ENCODE measurements around the gene TMEM91. TPM values are rescaled to one million over a fixed set of nuclear protein-coding genes. Genes with fewer than 3 reads are reported as not detected.

TMEM91 gene
- polyA plus RNA-seq, 1 donor (not counting 4 experiments of a cell fraction or from before 2014, with no cell fraction given), result 6.3 TPM

- Histone ChIP-seq H3K4me1 (ENCODE audit: control insufficient read depth, extremely low read depth, insufficient read depth, low read length) (peaks cover 16% of the 10 kb centered on the region), H3K4me3 (ENCODE audit: control insufficient read depth in 2 of 3, extremely low read depth in 1 of 3, insufficient read depth in 2 of 3, low read depth in 1 of 3, low read length in 3 of 3) (no peak overlapping the region), H2AFZ (ENCODE audit: control insufficient read depth, low read length) (no peak overlapping the region), H3K79me2 (ENCODE audit: control insufficient read depth, insufficient read depth, low read length) (peaks cover 3% of the 10 kb centered on the region), H3K9me1 (ENCODE audit: control insufficient read depth, extremely low read depth, insufficient read depth, low read length) (no peaks in the 10 kb centered on the region), H4K20me1 (ENCODE audit: control insufficient read depth, extremely low read depth, insufficient read depth, low read length) (no peaks in the 10 kb centered on the region), H3K9ac (ENCODE audit: control insufficient read depth, extremely low read depth, insufficient read depth, low read length) (no peak overlapping the region), H3K27me3 (ENCODE audit: control insufficient read depth, extremely low read depth, insufficient read depth, low read length) (no peaks in the 10 kb centered on the region), H3K9me3 (ENCODE audit: control insufficient read depth, low read depth, low read length) (no peaks in the 10 kb centered on the region), H3K36me3 (ENCODE audit: control insufficient read depth in 2 of 2, extremely low read depth in 1 of 2, insufficient read depth in 2 of 2, low read length in 2 of 2) (peaks cover 14 to 15% of the 10 kb centered on the region in 2 experiments), H3K27ac (ENCODE audit: control insufficient read depth, insufficient read depth, low read length) (no peak overlapping the region), H3K4me2 (ENCODE audit: control insufficient read depth, extremely low read depth, insufficient read depth, low read depth, low read length) (no peak overlapping the region)
- TF ChIP-seq EZH2 (IDR thresholded peaks at IDR 0.05; ENCODE audit: low read length) (no peak), CTCF (optimal IDR thresholded peaks at IDR 0.05 in 1 of 3, IDR thresholded peaks at IDR 0.05 in 1 of 3, conservative IDR thresholded peaks at IDR 0.05 in 1 of 3; ENCODE audit: extremely low read depth in 1 of 3, insufficient read depth in 2 of 3, low read length in 3 of 3) (peak; percentile 26 to 41 (median 38))
- FAIRE-seq (no peak), DNase-seq (ENCODE audit: low read depth, low spot score) (no peak)
- dilution Hi-C loops (cut with MboI; ENCODE audit: extremely low pct_ligation_motif_present, low sequenced_read_pairs), result no loop called here
Observed at GRCh38 chr19:41431426-41432386, 55.4 kb downstream of the TMEM91 start.

- TF ChIP-seq EZH2 (IDR thresholded peaks at IDR 0.05; ENCODE audit: low read length) (no peak), CTCF (optimal IDR thresholded peaks at IDR 0.05 in 1 of 3, IDR thresholded peaks at IDR 0.05 in 1 of 3, conservative IDR thresholded peaks at IDR 0.05 in 1 of 3; ENCODE audit: extremely low read depth in 1 of 3, insufficient read depth in 2 of 3, low read length in 3 of 3) (no peak)
- no peak overlapping the region for H3K27ac ChIP-seq (ENCODE audit: control insufficient read depth, insufficient read depth, low read length)
- no peaks in the 10 kb centered on the region for H3K27me3 ChIP-seq (ENCODE audit: control insufficient read depth, extremely low read depth, insufficient read depth, low read length)
- no peak overlapping the region for H3K4me3 ChIP-seq (ENCODE audit: control insufficient read depth in 2 of 3, extremely low read depth in 1 of 3, insufficient read depth in 2 of 3, low read depth in 1 of 3, low read length in 3 of 3)
- FAIRE-seq, result no peak
- H3K4me1 ChIP-seq (ENCODE audit: control insufficient read depth, extremely low read depth, insufficient read depth, low read length), result peaks cover 6% of the 10 kb centered on the region
- dilution Hi-C loops (cut with MboI; ENCODE audit: extremely low pct_ligation_motif_present, low sequenced_read_pairs), result no loop called here
- H3K4me2 ChIP-seq (ENCODE audit: control insufficient read depth, extremely low read depth, insufficient read depth, low read depth, low read length), result no peak overlapping the region
- DNase-seq (ENCODE audit: low read depth, low spot score), result no peak
- peaks cover 20 to 21% of the 10 kb centered on the region in 2 experiments for H3K36me3 ChIP-seq (ENCODE audit: control insufficient read depth in 2 of 2, extremely low read depth in 1 of 2, insufficient read depth in 2 of 2, low read length in 2 of 2)
- no peaks in the 10 kb centered on the region for H4K20me1 ChIP-seq (ENCODE audit: control insufficient read depth, extremely low read depth, insufficient read depth, low read length)
- no peak overlapping the region for H3K9ac ChIP-seq (ENCODE audit: control insufficient read depth, extremely low read depth, insufficient read depth, low read length)
- H2AFZ ChIP-seq (ENCODE audit: control insufficient read depth, low read length), result no peak overlapping the region
- H3K9me3 ChIP-seq (ENCODE audit: control insufficient read depth, low read depth, low read length), result no peaks in the 10 kb centered on the region
- peaks cover 7% of the 10 kb centered on the region for H3K79me2 ChIP-seq (ENCODE audit: control insufficient read depth, insufficient read depth, low read length)
- no peaks in the 10 kb centered on the region for H3K9me1 ChIP-seq (ENCODE audit: control insufficient read depth, extremely low read depth, insufficient read depth, low read length)
Observed at GRCh38 chr19:41433171-41433570, 56.8 kb downstream of the TMEM91 start.

Other genes starting within 250 kb of the TMEM91 start
- gene CYP2S1, start 183.3 kb upstream of the TMEM91 start, polyA plus RNA-seq, result 4.9 to 5.8 TPM (median 4.9 TPM) in 3 replicates
- gene AXL, start 157.3 kb upstream of the TMEM91 start, polyA plus RNA-seq, result 12.2 to 36.3 TPM (median 21.7 TPM) in 3 replicates
- gene HNRNPUL1, start 112.2 kb upstream of the TMEM91 start, polyA plus RNA-seq, result 21.1 to 48.3 TPM (median 40.2 TPM) in 3 replicates
- gene CCDC97, start 66.4 kb upstream of the TMEM91 start, polyA plus RNA-seq, result 6.8 to 9.6 TPM (median 9.5 TPM) in 3 replicates
- gene TGFB1, start 22.6 kb upstream of the TMEM91 start, polyA plus RNA-seq, result 4.3 to 11.0 TPM (median 5.8 TPM) in 3 replicates
- 2.8 to 3.4 TPM (median 3.0 TPM) in 3 replicates for gene B9D2, start 12.4 kb upstream of the TMEM91 start, polyA plus RNA-seq
- gene EXOSC5, start 20.8 kb downstream of the TMEM91 start, polyA plus RNA-seq, result 12.5 to 18.2 TPM (median 14.7 TPM) in 3 replicates
- 7.5 to 13.3 TPM (median 8.3 TPM) in 3 replicates for gene BCKDHA, start 21.3 kb downstream of the TMEM91 start, polyA plus RNA-seq
- 0.45 to 1.8 TPM (median 0.97 TPM) in 3 replicates for gene B3GNT8, start 50.8 kb downstream of the TMEM91 start, polyA plus RNA-seq
- 45.3 to 64.0 TPM (median 45.6 TPM) in 3 replicates for gene DMAC2, start 63.4 kb downstream of the TMEM91 start, polyA plus RNA-seq
- gene ERICH4, start 66.6 kb downstream of the TMEM91 start, polyA plus RNA-seq, result not detected in 3 replicates
- not detected in 3 replicates for gene CEACAM21, start 199.6 kb downstream of the TMEM91 start, polyA plus RNA-seq

All from keratinocyte (primary cell).